ENCODE data around the gene PNPLA1. TPM values are rescaled to one million over a fixed set of nuclear protein-coding genes. Genes with fewer than 3 reads are reported as not detected.
"Not testable (repeated sequence)": the region's sequence is repeated elsewhere in the genome, so short reads cannot be mapped to it uniquely, and the experiment has no call there.

PNPLA1 gene
- total and polyA plus RNA-seq, 8 donors, result 0.38 to 2.2 (median 0.60) TPM; not detected in 4

- TF ChIP-seq POLR2AphosphoS5 (IDR thresholded peaks at IDR 0.05) (no peak), POLR2A (IDR thresholded peaks at IDR 0.05) (no peak), CTCF (IDR thresholded peaks at IDR 0.05) (no peak), EP300 (IDR thresholded peaks at IDR 0.05) (no peak)
- no peaks in the 10 kb centered on the region for H3K36me3 ChIP-seq
- no peak overlapping the region for H3K27ac ChIP-seq
- 83 to 100% (median 95%) methylated on average over 1 of the region's 1 CpG for WGBS, 5 donors
- DNase-seq, result no peak
- H3K27me3 ChIP-seq, result peaks cover 0 to 40% (median 0%) of the 10 kb centered on the region in 3 donors
- intact Hi-C loops (cut with DNase I; ENCODE audit: low total_unique reads), result no loop called here
- H3K4me3 ChIP-seq, result no peak overlapping the region
- H3K9me3 ChIP-seq, result no peaks in the 10 kb centered on the region
- H3K4me1 ChIP-seq, result peaks cover 5 to 43% (median 28%) of the 10 kb centered on the region in 4 donors
These were observed 68.0 kb downstream of the PNPLA1 start for GRCh38 chr6:36337814-36338213.

DNA sequence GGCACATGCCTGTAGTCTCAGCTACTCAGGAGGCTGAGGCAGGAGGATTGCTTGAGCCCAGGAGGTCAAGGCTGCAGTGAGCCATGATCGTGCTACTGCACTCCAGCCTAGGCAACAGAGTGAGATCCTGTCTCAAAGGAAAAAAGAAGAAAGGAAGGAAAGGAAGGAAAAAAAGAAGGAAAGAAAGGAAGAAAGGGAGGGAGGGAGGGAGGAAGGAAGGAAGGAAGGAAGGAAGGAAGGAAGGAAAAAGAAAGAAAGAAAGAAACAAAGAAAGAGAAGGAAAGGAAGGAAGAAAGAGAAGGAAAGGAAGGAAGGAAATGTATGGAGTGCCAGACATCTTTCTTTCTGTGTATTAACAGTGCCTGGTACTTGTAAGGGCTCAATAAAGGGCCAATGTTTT lies 68.4 kb downstream of the PNPLA1 start:
- Histone ChIP-seq H3K27me3 (peaks cover 0 to 36% (median 0%) of the 10 kb centered on the region in 3 donors), H3K4me1 (peaks cover 5 to 43% (median 28%) of the 10 kb centered on the region in 4 donors)
- H3K27ac ChIP-seq; DNase-seq; H3K4me3 ChIP-seq; H3K9me3 ChIP-seq; H3K36me3 ChIP-seq; intact Hi-C loops (cut with DNase I; ENCODE audit: low total_unique reads): not testable (repeated sequence)
- 62 to 100% (median 92%) methylated on average over 1 of the region's 1 CpG for WGBS, 5 donors

- no peak for DNase-seq
- no peak overlapping the region for H3K27ac ChIP-seq
These were observed 69.3 kb downstream of the PNPLA1 start for GRCh38 chr6:36339146-36339545.

GRCh38 chr6:36340306-36340617 lies 70.4 kb downstream of the PNPLA1 start:
- TF ChIP-seq POLR2AphosphoS5 (IDR thresholded peaks at IDR 0.05) (no peak), POLR2A (IDR thresholded peaks at IDR 0.05) (no peak), EP300 (IDR thresholded peaks at IDR 0.05) (no peak), CTCF (IDR thresholded peaks at IDR 0.05) (no peak)
- H3K27ac ChIP-seq, result peak overlapping the region in 2 of 5 donors; percentile 42 to 71
- H3K9me3 ChIP-seq, result no peaks in the 10 kb centered on the region
- DNase-seq, result no peak
- H3K4me1 ChIP-seq, result peaks cover 0 to 27% (median 14%) of the 10 kb centered on the region in 4 donors
- WGBS, 5 donors, result 40 to 68% (median 46%) methylated on average over 12 of the region's 12 CpGs
- H3K4me3 ChIP-seq, result peak overlapping the region in 1 of 4 donors; percentile 29
- intact Hi-C loops (cut with DNase I; ENCODE audit: low total_unique reads), result no loop called here
- peaks cover 0 to 16% (median 0%) of the 10 kb centered on the region in 3 donors for H3K27me3 ChIP-seq
- H3K36me3 ChIP-seq, result no peaks in the 10 kb centered on the region

More at GRCh38 chr6:36339146-36339545, 69.3 kb downstream of the PNPLA1 start:
- Histone ChIP-seq H3K4me1 (peaks cover 5 to 38% (median 25%) of the 10 kb centered on the region in 4 donors), H3K36me3 (no peaks in the 10 kb centered on the region), H3K9me3 (no peaks in the 10 kb centered on the region), H3K27me3 (peaks cover 0 to 27% (median 0%) of the 10 kb centered on the region in 3 donors), H3K4me3 (no peak overlapping the region)
- 79 to 87% (median 83%) methylated on average over 12 of the region's 12 CpGs for WGBS, 5 donors
- intact Hi-C loops (cut with DNase I; ENCODE audit: low total_unique reads), result no loop called here
- TF ChIP-seq POLR2AphosphoS5 (IDR thresholded peaks at IDR 0.05) (no peak), CTCF (IDR thresholded peaks at IDR 0.05) (no peak), POLR2A (IDR thresholded peaks at IDR 0.05) (no peak), EP300 (IDR thresholded peaks at IDR 0.05) (no peak)

DNA sequence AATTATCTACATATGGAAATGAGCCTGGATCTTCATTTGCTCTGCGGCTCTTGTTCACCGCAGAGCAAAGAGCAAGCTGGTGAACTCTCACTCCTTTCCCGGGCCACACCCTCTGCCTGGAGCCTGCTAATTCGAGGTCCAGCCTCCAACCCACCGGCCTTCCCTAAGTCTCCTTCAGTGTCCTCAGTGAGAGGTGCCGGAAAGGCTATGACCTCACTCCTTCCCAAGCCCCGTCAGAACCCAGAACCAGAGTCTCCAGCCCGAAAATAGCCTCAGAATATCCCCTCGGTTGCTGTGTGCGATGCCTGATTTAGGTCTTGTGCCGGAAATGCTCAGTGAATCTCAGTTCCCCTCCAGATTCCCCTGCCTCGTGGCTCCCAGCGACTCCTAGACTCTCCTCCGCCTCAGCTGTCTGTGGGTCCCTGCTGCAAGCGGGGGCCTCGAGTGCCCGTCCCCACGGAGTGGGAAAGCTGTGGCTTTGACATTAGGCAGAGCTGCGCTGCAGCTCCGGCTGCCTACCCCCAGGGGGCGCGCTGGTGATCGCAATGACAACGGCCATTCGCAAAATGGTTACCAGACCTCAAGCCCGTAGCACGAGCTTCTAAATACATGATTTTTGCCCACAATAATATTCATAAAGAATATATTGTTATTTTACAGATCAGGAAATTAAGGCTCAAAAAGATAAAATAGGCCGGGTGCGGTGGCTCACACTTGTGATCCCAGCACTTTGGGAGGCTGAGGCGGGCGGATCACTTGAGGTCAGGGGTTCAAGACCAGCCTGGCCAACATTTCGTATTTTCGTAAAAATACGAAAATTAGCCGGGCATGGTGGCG lies 71.0 kb downstream of the PNPLA1 start:
- peaks cover 0 to 12% (median 0%) of the 10 kb centered on the region in 3 donors for H3K27me3 ChIP-seq
- H3K4me1 ChIP-seq, result peaks cover 0 to 21% (median 12%) of the 10 kb centered on the region in 4 donors
- intact Hi-C loops (cut with DNase I; ENCODE audit: low total_unique reads), result no loop called here
- H3K4me3 ChIP-seq, result peak overlapping the region; percentile 17 to 29 (median 21)
- H3K36me3 ChIP-seq, result no peaks in the 10 kb centered on the region
- WGBS, 5 donors, result 21 to 28% (median 22%) methylated on average over 28 to 36 of the region's 36 CpGs
- H3K27ac ChIP-seq, result peak overlapping the region; percentile 9 to 71 (median 56)
- no peaks in the 10 kb centered on the region for H3K9me3 ChIP-seq
- DNase-seq, result peak; percentile 85 to 88
- TF ChIP-seq POLR2A (IDR thresholded peaks at IDR 0.05), result no peak
- TF ChIP-seq CTCF (IDR thresholded peaks at IDR 0.05), result peak in 5 of 7 experiments; percentile 83 to 97 (median 93)
- peak in 1 of 3 donors; percentile 57 for TF ChIP-seq POLR2AphosphoS5 (IDR thresholded peaks at IDR 0.05)

Measured in stomach (tissue), 9 donors.